ENCODE measurements around the gene TMA7B.

DNA sequence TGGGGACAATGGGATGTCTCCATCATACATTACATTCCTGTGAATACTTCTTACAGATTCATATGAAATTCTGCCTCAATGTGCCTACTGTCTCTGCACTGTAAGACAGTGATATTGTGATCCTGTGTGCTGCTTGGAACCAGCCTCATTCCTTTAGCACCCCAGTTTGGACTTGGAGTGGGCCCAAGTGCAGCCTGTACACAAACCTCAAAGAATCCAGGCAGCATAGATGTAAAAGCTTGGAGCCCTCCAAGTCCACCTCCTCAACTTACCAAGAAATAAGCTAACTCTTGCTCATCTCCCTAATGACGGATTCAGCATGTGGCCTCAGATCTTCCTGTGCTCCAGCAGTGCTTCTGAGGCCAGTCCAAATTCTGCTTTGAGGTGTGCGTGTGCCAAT lies 34.9 kb upstream of the TMA7B start:
- TF ChIP-seq, protein P1, sequence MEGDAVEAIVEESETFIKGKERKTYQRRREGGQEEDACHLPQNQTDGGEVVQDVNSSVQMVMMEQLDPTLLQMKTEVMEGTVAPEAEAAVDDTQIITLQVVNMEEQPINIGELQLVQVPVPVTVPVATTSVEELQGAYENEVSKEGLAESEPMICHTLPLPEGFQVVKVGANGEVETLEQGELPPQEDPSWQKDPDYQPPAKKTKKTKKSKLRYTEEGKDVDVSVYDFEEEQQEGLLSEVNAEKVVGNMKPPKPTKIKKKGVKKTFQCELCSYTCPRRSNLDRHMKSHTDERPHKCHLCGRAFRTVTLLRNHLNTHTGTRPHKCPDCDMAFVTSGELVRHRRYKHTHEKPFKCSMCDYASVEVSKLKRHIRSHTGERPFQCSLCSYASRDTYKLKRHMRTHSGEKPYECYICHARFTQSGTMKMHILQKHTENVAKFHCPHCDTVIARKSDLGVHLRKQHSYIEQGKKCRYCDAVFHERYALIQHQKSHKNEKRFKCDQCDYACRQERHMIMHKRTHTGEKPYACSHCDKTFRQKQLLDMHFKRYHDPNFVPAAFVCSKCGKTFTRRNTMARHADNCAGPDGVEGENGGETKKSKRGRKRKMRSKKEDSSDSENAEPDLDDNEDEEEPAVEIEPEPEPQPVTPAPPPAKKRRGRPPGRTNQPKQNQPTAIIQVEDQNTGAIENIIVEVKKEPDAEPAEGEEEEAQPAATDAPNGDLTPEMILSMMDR (IDR thresholded peaks at IDR 0.05): no peak
- TF ChIP-seq POLR2A (IDR thresholded peaks at IDR 0.05) (no peak), POLR2AphosphoS5 (IDR thresholded peaks at IDR 0.05; ENCODE audit: insufficient read depth in 1 of 2, low read depth in 1 of 2) (no peak)
